GM18519 (cell line): Measurements from ENCODE around the gene IRF4.
A peak's percentile ranks its signal among the peaks of the same experiment; 100 is the strongest.

Experiments used
- ATAC-seq: cut with Tn5 transposase; IDR thresholded peaks from one replicate; pipeline ENCODE4 v1.9.1; 2021; ENCODE audit warnings: mild to moderate bottlenecking, moderate library complexity; ENCODE audit not compliant: unreplicated experiment, low FRiP score

Gene IRF4

DNA sequence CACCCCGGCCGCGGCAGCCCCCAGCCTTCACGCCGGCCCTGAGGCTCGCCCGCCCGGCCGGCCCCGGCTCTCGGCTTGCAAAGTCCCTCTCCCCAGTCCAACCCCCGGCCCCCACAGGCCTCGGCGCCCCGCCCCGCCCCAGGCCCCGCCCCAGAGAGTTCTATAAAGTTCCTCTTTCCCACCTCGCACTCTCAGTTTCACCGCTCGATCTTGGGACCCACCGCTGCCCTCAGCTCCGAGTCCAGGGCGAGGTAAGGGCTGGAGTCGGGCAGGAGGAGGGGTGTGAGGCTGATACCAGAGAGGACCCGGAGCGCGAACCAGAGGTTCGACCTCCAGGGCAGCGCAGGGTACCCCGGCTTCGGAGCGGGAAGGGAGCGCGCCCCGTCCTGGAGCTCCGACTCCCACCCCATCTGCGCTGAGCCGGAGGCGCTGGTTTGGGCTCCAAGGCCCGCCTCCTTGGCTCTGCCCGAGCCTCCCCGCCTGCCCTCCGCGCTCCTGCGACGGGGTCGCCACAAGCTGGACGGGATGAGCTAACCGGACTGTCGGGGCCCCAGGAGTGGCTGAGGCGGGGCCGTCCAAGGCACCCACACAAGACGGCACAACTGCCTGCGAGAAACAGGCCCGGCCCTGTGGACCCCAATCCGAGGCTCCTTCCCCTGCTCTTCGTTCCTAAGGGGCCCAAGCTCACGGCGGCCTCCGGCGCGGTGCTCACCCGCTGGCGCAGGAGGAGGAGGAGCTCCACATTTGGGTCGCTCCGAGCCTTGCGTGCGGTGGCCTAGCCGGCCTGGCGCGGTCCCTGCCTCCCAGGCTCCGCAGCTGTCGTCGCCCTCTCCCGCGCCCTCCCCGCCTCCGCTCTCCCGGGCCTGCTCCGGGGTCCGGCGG is at the start of gene IRF4:
Gene IRF4 (plus strand): TSS at position 194 of the 882 bp plus-strand sequence. CDS start 1,401 bp downstream, outside the sequence.
- no peak for ATAC-seq

DNA sequence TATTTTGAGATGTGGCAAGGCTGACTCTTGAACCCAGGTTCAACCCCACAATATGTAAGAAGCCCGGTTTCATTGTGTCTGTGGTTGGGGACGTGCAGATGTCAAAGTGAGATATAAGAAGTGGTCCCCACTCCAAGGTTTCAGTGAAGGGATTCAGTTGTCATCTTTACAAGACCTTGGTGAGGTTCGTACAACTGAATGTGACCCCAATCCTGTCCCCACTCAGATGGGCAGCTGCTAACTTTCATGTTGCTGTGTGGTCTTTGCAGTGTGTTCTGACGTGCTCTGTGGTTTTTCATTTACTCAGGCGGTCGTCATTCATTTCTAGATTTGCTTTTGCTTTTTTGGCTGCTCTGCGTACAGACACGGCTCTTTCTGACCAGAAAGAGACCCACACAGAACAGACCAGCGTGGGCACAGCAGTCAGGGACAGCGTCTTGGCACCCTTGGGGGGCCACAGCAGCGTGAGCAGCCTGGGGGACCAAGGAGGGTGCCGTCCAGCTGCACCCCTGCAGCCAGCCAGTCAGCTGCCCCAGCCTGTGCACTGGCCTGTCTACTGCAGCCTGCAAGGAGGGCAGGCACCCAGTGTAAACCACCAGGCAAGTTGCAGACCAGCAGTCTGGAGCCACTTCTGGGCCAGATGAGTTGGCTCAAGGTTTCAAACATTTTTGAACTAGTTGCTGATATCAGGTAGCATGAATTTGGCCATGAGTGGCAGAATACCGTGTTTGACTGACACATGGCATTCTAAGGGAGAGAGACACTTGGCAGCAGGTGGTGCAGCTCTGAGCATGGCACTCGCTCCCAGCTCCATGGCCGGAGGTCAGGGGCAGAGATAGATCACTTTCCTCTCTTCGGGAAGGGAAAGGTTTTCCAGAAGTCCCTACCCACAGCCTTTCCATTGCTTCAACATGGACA is 49.4 kb upstream of the IRF4 start:
- peak; percentile 46 for ATAC-seq

DNA sequence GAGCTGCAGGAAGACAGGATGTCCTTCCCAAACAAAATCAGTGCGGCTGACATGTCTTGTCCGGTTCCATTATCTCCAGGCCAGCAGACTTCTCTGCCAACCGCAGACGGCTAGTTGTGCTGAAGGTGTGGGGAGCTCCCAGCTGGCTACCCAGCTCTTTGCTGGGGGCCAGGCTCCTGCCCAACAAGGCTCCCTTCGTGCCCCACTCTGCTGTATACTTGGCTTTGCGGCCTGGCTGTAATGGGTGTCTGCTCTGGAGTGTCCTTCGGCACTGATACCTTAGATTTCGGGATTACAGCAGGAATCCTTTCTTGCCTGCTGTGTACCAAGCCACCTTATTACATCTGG is 48.7 kb upstream of the IRF4 start:
- ATAC-seq, result no peak

DNA sequence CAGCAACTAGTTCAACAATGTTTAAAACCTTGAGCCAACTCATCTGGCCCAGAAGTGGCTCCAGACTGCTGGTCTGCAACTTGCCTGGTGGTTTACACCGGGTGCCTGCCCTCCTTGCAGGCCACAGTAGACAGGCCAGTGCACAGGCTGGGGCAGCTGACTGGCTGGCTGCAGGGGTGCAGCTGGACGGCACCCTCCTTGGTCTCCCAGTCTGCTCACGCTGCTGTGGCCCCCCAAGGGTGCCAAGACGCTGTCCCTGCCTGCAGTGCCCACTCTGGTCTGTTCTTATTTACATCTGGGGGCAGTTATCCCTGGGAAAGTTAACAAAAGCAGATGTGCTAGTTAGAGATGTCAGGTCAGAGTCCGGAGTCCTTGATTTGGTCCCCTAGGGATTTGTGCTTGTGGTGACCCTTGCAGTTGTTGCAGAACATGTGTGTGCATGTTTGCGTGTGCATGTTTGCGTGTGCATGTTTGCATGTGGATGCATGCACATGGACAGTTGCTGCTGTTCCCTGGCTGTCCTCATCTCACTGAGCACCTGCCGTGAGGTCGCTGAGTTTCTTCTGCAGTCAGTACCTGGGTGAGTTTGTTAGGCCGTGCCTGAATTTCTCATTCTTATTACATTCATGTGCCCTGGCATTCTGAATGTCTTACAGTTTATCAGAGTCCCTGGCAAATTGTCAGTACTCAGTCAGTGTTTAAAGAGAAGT is 48.2 kb upstream of the IRF4 start:
- ATAC-seq, result no peak

DNA sequence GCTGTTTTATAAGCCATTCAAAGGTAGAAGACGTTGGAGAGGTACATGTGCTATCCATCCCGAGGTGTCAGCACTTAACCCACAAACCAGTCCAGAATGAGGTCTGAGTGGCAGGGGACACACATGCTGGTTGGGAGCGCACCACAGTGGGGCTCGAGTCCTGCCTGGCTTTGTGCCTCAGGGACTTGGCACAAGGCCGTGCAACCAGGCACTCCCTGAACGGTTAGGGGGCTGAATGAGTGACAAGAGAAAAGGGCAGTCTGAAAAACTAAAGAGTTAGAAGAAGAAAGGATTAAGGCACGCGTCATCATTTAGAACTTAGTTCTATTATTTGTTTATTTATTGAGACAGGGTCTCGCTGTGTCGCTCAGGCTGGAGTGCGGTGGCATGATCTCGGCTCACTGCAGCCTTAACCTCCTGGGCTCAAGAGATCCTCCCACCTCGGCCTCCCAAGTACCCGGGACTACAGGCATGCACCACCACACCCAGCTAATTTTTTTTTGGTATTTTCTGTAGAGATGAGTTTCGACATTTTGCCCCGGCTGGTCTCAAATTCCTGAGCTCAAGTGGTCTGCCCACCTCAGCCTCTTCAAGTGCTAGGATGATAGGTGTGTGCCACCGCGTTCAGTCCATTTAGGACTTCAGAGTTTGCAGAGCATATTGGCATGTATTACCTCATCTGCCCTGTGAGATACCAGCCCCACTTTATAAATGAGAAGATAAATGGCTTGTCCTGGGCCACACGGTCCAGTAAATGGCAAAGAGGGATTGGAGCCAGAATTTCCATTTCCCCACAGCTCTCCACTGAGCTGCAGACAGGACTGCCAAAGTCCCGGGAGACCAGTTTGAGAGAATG is 47.4 kb upstream of the IRF4 start:
- ATAC-seq, result no peak

DNA sequence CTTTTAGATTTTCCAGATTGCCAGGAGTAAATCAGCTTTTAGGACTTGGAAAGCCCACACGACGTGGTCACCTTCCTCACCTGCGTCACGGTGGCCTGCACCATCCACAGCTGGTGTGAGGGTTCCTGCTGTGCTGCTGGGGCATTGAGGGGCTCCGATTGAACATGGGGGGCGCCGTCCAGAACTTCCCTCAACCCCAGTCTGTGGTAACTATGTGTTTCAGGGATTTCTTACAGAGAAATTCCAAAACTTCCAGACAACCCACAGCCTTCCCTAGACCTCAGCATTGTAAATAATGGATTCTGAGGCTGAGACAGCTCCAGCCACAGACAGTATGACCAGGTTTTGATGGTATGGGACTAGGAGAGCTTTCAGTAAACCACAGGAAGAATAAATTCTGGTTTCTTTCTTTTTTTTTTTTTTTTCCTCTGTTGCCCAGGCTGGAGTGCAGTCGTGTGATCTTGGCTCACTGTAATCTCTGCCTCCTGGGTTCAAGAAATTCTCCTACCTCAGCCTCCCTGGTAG is 46.7 kb upstream of the IRF4 start:
- ATAC-seq, result no peak

DNA sequence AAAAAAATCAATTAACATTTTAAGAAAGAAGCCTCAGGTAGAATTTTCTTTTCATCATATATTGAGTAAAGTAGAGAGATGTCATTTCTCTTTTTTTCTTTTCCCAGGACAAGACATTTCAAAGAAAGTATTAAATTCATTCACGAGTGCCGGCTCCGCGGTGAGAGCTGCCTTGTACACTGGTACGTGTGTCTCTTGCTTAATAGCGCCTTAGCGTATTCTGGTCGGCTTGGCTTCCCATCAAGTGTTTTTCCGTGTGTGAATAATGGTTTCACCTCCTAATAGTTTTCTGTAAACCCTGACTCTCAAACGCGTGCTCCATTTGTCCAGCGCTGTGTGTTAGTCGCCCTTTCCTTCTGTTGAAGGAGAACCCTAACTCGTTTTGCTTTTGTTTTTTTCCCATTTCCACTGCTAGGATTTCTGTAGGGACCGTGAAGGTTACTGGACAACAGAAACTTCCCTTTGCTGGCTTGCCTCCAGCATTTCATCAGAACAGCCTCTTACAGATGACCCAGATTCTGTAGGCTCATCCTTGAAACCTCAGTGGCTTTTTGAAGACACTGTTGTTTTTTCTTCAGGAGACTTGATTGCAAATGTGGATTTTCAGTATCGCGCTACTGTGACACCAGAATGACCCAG is 45.7 kb upstream of the IRF4 start:
- no peak for ATAC-seq

DNA sequence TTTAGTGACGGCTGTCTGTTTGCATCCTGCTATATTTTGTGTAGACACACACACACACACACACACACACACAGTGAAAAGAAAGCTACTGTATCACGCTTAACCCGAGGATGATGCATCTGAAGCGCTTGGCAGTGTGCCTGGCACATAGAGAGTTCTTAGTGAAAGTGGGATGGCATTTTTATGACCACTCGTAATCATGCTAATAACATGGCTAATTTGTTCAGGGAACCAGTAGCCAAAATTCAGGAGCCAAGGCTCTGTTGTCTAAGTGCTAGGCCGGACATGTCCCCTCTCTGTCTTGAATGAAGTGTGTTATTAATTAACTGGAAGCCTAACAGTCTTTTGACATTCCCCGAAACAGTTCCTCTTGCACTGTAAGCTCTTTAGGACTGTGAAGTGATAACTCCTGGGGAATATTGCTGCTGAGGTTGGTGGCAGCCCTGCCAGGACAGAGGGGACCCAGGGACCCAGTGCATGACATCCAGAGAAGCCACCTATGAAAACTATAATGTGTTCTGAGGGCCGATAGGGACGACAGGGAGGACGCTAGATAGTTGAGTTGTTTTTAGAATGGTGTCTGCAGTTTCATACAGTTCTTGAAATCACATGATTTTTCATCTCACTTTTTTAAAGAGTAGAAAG is 45.0 kb upstream of the IRF4 start:
- ATAC-seq, result no peak

DNA sequence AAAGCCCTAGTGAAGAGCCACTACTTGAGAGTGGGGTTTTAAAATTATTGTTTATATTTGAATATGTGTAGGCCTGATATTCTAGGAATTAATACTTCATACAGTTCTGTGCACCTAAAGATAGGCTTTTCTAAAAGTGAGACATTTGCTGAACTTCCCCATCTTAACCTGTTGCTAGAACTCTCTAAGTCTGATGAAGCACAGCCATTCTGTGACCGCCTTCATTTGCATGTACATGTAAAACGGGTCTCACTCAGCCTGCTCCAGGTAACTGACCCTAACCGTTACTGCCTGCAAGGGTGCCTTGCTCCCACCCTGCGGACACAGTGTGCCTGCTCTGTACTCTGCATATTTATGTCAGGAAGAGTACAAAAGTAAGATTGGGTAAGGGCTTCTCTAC is 44.3 kb upstream of the IRF4 start:
- peak; percentile 81 for ATAC-seq

DNA sequence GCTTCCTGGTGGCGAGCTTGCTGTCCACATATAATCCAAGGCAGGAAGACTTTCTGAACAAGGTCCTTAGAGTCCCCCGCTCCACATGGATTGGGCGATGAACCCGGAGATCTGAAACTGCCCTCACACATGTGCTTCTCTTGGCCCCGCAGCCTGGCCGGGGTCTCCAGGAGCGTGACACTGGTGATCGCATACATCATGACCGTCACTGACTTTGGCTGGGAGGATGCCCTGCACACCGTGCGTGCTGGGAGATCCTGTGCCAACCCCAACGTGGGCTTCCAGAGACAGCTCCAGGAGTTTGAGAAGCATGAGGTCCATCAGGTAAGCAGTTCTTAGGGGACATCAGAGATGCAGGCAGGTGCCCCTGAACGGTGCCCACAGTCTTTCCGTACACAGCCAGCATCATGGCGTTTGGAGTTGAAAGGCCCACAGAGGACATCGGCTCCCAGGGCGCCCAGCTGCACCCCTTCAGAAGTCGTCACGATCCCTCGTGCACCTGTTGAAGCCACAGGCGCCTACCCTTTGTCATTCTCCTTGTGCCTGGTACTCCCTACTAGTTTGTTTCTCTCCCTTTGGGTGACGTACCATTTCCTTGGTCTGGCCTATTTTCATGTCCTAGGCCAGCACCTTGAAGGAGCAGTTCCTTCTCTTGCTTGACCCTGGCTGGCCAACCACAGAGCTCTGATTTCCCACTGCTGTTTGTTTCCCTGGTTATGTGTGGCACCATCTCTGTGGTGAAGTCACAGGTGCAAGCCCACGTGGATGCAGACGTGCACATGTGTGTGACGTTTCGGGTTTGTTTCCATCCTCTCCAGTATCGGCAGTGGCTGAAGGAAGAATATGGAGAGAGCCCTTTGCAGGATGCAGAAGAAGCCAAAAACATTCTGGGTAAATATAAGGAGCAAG is 43.3 kb upstream of the IRF4 start:
- ATAC-seq, result no peak

DNA sequence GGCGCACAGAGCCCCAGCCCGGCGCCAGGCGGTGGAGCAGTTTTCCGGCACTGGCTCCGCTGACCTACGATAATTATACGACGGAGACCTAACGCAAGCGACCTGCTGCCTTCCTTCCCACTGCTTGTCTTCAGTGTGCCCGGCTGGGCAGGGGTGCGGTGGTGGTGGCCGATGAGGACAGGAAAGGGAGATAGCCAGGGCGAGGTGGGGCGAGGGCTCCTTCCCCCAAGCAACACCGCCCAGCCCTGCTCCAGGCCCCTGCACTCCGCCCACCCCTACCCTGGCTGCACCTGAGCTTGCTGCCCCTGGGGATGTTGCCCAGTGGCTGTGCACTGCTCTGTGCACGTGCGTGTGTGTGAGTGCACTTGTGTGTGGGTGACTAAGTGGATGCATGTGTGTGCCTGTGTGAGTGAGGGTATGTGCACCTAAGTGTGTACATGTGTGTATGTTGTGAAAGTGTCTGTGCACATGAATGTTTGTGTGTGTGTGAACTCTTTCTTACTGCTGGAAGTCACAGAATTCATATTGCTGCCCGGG is 42.6 kb upstream of the IRF4 start:
- ATAC-seq, result no peak

DNA sequence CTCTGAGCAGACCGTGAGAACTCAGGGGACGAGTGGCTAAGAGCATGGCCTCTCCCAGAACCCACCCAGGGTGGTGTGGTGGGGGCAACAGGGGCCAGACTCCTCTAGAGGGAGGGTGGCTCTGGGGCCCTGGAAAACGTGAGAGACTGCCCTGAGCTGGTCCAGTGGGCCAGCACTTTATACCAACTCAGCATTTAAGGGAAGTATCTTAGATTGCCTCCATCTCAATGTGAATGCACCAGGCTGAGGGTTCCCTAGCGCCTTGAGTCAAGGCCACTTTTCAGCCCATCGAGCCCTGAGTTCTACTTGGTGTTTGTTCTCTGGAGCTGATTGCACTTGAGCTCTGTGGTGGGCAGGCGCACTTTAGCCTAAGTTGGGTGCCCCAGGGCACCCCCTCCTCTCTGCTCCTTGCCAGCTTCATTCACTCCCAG is 42.0 kb upstream of the IRF4 start:
- no peak for ATAC-seq

DNA sequence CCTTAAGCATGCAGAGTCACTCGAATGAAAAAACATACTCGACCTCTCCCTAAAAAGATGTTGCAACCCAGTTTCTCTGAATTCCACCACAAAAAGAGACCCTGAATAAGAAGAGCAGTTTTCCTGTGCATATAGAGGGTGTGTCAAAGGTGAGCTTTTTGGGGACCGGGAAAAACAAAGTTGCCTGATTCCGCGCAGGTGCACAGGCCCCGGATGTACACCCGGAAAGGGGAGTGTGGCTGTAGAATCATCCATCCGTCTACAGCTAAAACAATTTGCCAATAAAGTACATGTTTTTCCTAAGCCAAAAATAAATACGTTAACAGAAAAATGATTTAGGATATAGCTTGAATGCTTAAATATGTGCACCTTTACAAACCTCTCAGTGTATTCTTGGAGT is 41.2 kb upstream of the IRF4 start:
- no peak for ATAC-seq

DNA sequence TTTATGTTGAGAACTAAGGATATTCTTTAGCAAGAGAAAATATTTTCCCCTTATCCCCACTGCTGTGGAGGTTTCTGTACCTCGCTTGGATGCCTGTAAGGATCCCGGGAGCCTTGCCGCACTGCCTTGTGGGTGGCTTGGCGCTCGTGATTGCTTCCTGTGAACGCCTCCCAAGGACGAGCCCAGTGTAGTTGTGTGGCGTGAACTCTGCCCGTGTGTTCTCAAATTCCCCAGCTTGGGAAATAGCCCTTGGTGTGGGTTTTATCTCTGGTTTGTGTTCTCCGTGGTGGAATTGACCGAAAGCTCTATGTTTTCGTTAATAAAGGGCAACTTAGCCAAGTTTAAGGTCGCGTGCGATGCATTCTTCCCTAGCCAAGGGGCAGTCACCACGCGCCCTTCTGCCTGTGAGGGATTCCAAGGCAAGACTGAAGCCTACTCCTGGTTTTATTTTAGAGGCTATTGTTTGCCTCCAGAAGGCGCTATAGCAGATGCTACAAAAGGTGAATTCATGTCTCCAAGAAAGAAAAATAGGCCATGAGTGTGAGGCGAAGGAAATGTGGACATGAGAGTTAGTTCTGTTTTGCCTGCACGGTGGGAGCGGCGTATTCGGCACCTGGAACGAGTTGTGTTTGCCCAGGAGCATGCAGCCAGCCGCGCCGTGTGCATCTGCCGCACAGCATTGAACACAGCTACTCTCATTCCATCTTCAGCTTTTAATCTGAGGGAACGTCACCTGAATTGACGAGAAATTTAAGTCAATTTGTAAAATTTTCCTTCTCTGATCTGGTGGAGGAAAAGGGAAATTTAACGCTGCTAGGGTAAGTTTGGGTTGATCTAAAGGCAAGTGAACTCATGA is 40.3 kb upstream of the IRF4 start:
- ATAC-seq, result no peak

DNA sequence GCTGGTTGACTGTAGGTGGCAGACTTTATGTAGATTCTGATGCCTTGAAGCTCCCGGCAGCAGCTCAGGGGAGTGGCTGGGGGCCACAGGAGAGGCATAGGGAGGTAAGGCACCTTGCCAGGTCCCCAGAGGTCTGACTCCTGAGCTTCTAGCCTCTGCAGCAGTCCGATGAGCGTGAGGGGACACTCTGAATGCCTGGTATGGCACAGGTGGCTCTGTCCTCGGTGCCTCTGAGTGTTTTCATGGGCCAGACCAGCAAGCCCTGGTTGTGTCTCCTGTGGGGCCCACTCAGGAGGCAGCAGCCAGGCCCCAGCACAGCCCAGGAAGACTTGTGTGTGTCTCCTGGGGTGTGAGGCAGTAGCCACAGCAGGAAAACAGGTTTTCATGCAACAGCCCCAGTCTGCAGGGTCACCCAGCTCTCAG is 39.7 kb upstream of the IRF4 start:
- ATAC-seq, result no peak

DNA sequence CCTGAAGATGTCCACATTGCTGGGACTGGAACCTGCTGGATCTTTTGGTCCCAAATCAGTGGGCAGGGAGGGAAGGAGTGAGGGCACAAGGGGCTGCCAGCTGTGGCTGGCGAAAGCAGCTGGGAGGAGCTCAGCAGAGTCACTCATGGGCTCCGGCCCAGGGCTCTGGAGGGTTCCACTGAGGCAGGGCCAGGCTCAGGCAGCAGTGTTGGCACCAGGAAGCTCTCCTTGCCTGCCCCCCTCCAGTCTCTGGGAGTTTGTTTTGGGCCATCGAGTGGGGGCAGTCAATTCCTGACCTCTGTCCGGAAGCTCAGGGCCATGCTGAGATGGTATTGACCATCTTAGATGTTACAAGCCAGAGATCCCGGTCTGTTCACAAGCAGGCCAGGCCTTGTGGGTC is 39.1 kb upstream of the IRF4 start:
- ATAC-seq, result no peak
